ENCODE data around the gene F13A1.

- TF ChIP-seq CTCF (optimal IDR thresholded peaks at IDR 0.05 in 1 of 3, IDR thresholded peaks at IDR 0.05 in 1 of 3, conservative IDR thresholded peaks at IDR 0.05 in 1 of 3; ENCODE audit: extremely low read depth in 1 of 3, insufficient read depth in 2 of 3, low read length in 3 of 3) (no peak), EZH2 (IDR thresholded peaks at IDR 0.05; ENCODE audit: low read length) (no peak)
Observed at GRCh38 chr6:6248651-6249050, 71.8 kb downstream of the F13A1 start.

Measured in keratinocyte (primary cell).